Fibroblast of lung (primary cell): ENCODE data around the gene TDRD9.

Experiments
- CTCF ChIP-seq, 2 donors: IDR thresholded peaks in 1 of 2; conservative IDR thresholded peaks in 1 of 2; 1 replicate in 1 of 2; 2 replicates in 1 of 2; pipeline ENCODE4 v1.5.1; 2011 to 2012; ENCODE audit warnings: low read length in 2 of 2, control low read depth in 1 of 2, inconsistent platforms in 1 of 2, low read depth in 1 of 2, mild to moderate bottlenecking in 1 of 2
- EZH2 ChIP-seq: IDR thresholded peaks from 2 replicates; pipeline ENCODE4 v1.5.1; 2012; ENCODE audit warnings: low read length, control low read depth, mild to moderate bottlenecking; ENCODE audit errors: missing control alignments

- TF ChIP-seq CTCF (conservative IDR thresholded peaks at IDR 0.05 in 1 of 2, IDR thresholded peaks at IDR 0.05 in 1 of 2; ENCODE audit: low read depth in 1 of 2, low read length in 2 of 2) = no peak
- no peak for TF ChIP-seq EZH2
These were observed 148.5 kb downstream of the TDRD9 start for GRCh38 chr14:104076743-104077142.
